Duodenal mucosa (tissue), 2 donors: ENCODE data around the gene RPS14.
"Not testable (repeated sequence)": the region's sequence is repeated elsewhere in the genome, so short reads cannot be mapped to it uniquely, and the experiment has no call there.

Experiments used
- H3K27ac ChIP-seq: one replicate; pipeline ENCODE4 v1.7.0; 2013; ENCODE audit warnings: low read depth, low read length
- H3K27me3 ChIP-seq, 2 donors: one replicate each; pipeline ENCODE4 v1.7.0; 2013; ENCODE audit warnings: low read length in 2 of 2, control low read depth in 1 of 2; ENCODE audit not compliant: insufficient read depth in 2 of 2, control insufficient read depth in 1 of 2
- H3K36me3 ChIP-seq, 2 donors: one replicate each; pipeline ENCODE4 v1.7.0; 2013; ENCODE audit warnings: low read length in 2 of 2, control low read depth in 1 of 2; ENCODE audit not compliant: insufficient read depth in 2 of 2, control insufficient read depth in 1 of 2
- H3K4me1 ChIP-seq, 2 donors: one replicate each; pipeline ENCODE4 v1.7.0; 2013; ENCODE audit warnings: low read length in 2 of 2, control low read depth in 1 of 2; ENCODE audit not compliant: insufficient read depth in 2 of 2, control insufficient read depth in 1 of 2
- H3K4me3 ChIP-seq, 2 donors: one replicate each; pipeline ENCODE4 v1.7.0; 2013; ENCODE audit warnings: low read length in 2 of 2, low read depth in 1 of 2
- H3K9ac ChIP-seq, 2 donors: one replicate each; pipeline ENCODE4 v1.7.0; 2013; ENCODE audit warnings: low read length in 2 of 2, low read depth in 1 of 2
- H3K9me3 ChIP-seq, 2 donors: one replicate each; pipeline ENCODE4 v1.7.0; 2013; ENCODE audit warnings: low read length in 2 of 2, control low read depth in 1 of 2; ENCODE audit not compliant: control insufficient read depth in 1 of 2

The RPS14 gene

DNA sequence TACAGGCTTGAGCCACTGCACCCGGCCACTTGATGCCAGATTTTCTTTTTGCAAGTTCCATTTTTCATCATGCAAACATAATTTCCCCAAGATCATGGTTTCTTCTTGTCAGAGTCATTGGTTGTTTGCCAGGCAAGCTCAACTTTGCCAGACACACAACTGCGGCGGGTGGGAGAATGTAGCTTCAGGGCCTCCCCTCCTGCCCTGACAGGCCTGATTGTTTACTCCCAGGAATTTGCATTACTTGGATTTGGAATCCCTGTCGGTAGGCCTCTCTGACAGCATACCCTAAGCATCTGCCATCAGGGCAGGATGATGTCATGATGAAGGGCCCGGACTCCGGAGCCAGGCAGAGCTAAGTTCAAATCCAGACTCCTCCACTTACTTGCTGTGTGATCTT lies 15.1 kb downstream of the RPS14 start:
- Histone ChIP-seq H3K4me3 (no peak overlapping the region), H3K9ac (no peak overlapping the region), H3K27ac (no peak overlapping the region), H3K27me3 (no peaks in the 10 kb centered on the region), H3K36me3 (no peaks in the 10 kb centered on the region), H3K4me1 (peaks cover 3 to 5% of the 10 kb centered on the region in 2 donors), H3K9me3 (no peaks in the 10 kb centered on the region)

GRCh38 chr5:150431574-150431973 lies 18.0 kb downstream of the RPS14 start:
- no peak overlapping the region for H3K27ac ChIP-seq
- H3K36me3 ChIP-seq = no peaks in the 10 kb centered on the region
- H3K4me3 ChIP-seq = no peak overlapping the region
- peaks cover 19% of the 10 kb centered on the region in 2 donors for H3K4me1 ChIP-seq
- H3K27me3 ChIP-seq = no peaks in the 10 kb centered on the region
- H3K9ac ChIP-seq = no peak overlapping the region
- H3K9me3 ChIP-seq = no peaks in the 10 kb centered on the region

DNA sequence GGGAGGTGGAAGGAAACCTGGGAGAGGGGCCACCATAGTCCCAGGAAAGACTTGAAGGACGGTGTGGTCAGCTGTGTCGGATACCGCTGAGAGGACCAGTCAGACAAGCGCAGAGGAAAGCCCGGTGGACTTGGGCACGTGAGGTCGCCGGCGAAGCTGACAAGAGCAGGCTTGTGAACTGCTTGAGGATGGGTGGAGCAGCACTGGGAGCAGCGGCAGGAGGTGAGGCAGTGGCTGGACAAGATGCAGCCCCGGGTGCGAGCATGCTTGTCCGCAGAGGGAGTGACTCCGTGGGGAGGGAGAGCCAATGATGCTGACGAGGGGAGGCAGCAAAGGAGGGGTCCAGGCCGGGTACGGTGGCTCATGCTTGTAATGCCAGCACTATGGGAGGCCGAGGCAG lies 18.5 kb downstream of the RPS14 start:
- H3K27ac ChIP-seq = no peak overlapping the region
- no peak overlapping the region for H3K4me3 ChIP-seq
- peaks cover 15 to 19% of the 10 kb centered on the region in 2 donors for H3K4me1 ChIP-seq
- H3K36me3 ChIP-seq = no peaks in the 10 kb centered on the region
- no peaks in the 10 kb centered on the region for H3K9me3 ChIP-seq
- no peaks in the 10 kb centered on the region for H3K27me3 ChIP-seq
- no peak overlapping the region for H3K9ac ChIP-seq

GRCh38 chr5:150429410-150429873 lies 20.1 kb downstream of the RPS14 start:
- Histone ChIP-seq H3K4me1 (peaks cover 15 to 19% of the 10 kb centered on the region in 2 donors), H3K27ac (no peak overlapping the region), H3K27me3 (no peaks in the 10 kb centered on the region), H3K4me3 (no peak overlapping the region), H3K36me3 (no peaks in the 10 kb centered on the region), H3K9me3 (no peaks in the 10 kb centered on the region), H3K9ac (no peak overlapping the region)

DNA sequence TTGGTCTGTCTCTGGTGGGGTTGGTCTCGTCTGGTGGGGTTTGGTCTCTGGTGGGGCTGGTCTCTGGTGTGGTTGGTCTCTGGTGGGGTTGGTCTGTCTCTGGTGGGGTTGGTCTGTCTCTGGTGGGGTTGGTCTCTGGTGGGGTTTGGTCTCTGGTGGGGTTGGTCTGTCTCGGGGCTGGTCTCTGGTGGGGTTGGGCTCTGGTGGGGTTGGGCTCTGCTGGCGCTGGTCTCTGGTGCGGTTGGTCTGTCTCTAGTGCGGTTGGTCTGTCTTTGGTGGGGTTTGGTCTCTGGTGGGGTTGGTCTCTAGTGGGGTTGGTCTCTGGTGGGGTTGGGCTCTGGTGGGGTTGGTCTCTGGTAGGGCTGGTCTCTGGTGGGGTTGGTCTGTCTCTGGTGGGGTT lies 20.6 kb downstream of the RPS14 start:
- no peaks in the 10 kb centered on the region for H3K9me3 ChIP-seq
- no peaks in the 10 kb centered on the region for H3K36me3 ChIP-seq
- H3K4me3 ChIP-seq = no peak overlapping the region
- no peaks in the 10 kb centered on the region for H3K27me3 ChIP-seq
- peaks cover 15 to 19% of the 10 kb centered on the region in 2 donors for H3K4me1 ChIP-seq
- no peak overlapping the region for H3K27ac ChIP-seq
- H3K9ac ChIP-seq = peak overlapping the region in 1 of 2 donors; percentile 31

DNA sequence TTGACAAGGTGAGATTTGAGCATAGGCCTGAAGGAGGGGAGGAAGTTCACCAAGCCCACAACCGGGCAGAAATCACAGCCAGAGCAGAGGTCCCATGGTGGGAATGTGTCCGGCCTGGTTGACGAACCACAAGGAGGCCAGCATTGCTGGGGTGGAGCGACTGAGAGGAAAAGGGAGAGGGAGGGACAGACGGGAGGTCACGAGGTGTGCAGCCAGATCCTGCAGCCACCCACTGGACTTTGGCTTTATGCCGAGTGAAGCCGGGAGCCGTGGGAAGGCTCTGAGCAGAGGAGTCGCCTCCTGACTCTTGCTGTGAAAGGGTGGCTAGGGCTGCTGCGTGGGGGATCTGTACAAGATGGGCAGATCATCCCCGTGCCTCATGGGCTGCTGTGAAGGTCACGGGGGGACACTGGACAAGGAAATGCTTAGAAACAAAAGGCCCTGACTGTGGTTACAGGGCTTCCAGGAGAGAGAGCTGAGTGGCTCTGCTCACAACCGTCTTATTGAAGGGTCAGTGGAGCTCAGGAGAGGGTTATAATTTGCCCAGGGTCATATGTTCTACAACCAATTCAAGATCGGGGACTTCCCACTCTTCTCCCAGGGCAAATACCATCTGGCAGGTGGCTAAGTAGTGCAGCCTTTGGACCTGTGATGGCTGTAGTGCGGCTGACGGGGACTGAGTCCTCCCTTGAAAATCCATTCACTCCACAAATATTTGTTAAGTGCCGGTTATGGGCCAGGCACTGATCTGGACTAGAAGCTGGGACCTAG lies 21.2 kb downstream of the RPS14 start:
- Histone ChIP-seq H3K27ac (no peak overlapping the region), H3K9ac (peak overlapping the region in 1 of 2 donors; percentile 31), H3K27me3 (no peaks in the 10 kb centered on the region), H3K4me3 (peak overlapping the region in 1 of 2 donors; percentile 49), H3K9me3 (no peaks in the 10 kb centered on the region), H3K36me3 (no peaks in the 10 kb centered on the region), H3K4me1 (peaks cover 15 to 19% of the 10 kb centered on the region in 2 donors)

- H3K9ac ChIP-seq, H3K27me3 ChIP-seq, H3K27ac ChIP-seq, H3K4me3 ChIP-seq, H3K36me3 ChIP-seq, H3K9me3 ChIP-seq: not testable (repeated sequence)
- peaks cover 13 to 15% of the 10 kb centered on the region in 2 donors for H3K4me1 ChIP-seq
These were observed 23.4 kb downstream of the RPS14 start for GRCh38 chr5:150426165-150426564.

DNA sequence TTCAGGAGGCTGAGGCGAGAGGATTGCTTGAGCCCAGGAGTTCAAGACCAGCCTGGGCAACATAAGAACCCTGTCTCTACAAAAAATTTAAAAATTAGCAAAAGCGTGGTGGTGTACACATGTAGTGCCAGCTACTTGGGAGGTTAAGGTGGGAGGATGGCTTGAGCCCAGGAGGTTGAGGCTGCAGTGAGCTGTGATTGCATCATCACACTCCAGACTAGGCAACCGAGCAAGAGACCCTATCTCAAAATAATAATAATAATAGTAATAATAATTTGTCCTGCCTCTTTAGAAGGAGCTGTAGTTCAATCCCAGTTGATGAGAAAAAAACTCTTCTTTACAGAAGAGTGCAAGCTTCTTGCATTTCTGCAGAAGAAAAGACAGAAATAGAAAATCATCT lies 26.8 kb downstream of the RPS14 start:
- no peak overlapping the region for H3K9ac ChIP-seq
- no peak overlapping the region for H3K4me3 ChIP-seq
- no peaks in the 10 kb centered on the region for H3K9me3 ChIP-seq
- H3K4me1 ChIP-seq = peaks cover 2% of the 10 kb centered on the region in 2 donors
- no peak overlapping the region for H3K27ac ChIP-seq
- no peaks in the 10 kb centered on the region for H3K27me3 ChIP-seq
- no peaks in the 10 kb centered on the region for H3K36me3 ChIP-seq

DNA sequence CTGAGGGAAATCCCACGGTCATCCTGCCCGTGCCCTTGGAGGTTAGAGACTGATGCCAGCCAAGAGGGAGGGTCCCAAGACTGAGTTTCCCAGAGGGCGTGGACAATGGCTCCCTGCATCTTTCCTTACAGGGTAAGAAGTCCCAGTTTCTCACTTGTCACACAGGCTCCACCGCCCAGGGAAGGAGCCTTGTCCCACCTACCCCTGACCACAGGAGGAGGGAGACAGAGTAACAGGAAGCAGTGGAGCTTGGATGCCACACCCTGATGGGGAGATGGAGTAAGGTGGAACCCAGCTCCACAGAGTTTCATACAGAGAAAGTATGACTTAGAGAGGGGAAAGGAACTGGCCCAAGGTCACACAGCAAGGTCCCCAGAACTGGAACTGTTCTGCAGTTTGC lies 27.5 kb downstream of the RPS14 start:
- Histone ChIP-seq H3K9ac (no peak overlapping the region), H3K9me3 (no peaks in the 10 kb centered on the region), H3K27ac (no peak overlapping the region), H3K4me1 (no peaks in the 10 kb centered on the region), H3K36me3 (no peaks in the 10 kb centered on the region), H3K4me3 (no peak overlapping the region), H3K27me3 (no peaks in the 10 kb centered on the region)

DNA sequence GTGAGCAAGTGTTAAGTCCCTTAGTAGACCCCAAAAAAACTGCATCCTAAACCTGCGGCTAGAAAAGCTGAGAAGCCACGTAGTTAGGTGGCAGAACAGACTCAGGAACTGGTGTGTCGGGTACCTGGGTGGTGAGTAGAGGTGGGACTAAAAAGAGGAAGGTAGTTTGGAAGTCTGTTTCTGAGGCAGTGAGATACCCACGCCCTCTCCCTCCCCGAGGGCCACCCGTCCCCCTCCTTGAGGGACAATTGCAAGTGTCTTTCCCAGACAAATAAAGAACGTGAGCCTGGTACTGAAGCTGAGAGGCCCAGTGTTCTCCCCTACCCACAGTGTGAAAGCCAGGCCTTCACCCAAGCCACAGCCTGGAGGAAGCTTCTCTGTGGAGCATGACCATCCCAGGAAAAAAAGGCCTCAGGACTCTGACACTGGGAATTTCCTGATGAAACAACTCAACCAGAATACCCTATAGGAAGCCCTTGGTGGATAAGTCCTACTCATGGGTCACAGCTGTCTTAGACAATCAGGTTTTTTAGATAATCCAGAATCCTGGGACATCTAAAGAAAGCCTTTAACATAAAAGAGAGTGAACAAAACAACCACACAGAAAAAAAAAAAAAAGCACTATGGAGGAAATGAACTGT lies 29.8 kb downstream of the RPS14 start:
- Histone ChIP-seq H3K4me3 (no peak overlapping the region), H3K9ac (no peak overlapping the region), H3K4me1 (no peaks in the 10 kb centered on the region), H3K27ac (no peak overlapping the region), H3K27me3 (no peaks in the 10 kb centered on the region), H3K9me3 (no peaks in the 10 kb centered on the region), H3K36me3 (no peaks in the 10 kb centered on the region)
